GM18907 (cell line): ENCODE data around the gene KCNB1.

Source experiments
- ATAC-seq: cut with Tn5 transposase; IDR thresholded peaks from one replicate; pipeline ENCODE4 v1.9.1; 2021; ENCODE audit warnings: mild to moderate bottlenecking, moderate library complexity; ENCODE audit not compliant: unreplicated experiment

Gene KCNB1

DNA sequence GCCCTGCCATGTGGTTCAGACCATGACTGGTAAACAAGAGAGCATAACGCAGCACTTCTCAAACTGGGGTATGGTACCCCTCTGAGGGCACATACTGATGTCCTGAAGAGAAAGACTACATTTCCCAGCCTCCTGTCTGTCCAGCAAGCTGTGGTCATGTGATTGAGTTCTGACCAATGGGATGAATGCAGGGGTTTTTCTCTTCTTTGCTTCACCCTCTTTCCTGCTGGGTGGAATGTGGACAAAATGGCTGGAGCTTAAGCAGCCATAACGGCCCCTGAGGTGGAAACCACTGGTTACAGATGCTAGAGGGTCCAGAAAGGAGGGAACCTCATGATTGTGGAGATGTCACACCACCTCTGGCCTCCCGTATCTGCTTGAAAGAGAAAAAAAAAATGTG lies 19.4 kb upstream of the KCNB1 start:
- no peak for ATAC-seq

DNA sequence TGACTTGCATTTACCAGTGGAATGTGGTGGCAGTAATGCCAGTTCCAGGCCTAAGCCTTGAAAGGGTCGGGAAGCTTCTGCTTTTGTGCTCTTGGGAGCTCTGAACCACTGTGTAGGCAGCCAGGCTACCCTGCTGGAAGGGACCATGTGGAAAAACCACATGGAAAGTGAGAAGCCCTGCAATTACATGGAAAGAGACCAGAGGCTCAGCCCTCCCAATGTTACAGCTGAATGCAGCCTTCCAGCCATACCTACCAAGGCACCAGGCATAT lies 14.9 kb upstream of the KCNB1 start:
- no peak for ATAC-seq

- ATAC-seq = no peak
Observed at GRCh38 chr20:49496553-49497397, 14.3 kb upstream of the KCNB1 start.

- ATAC-seq = no peak
Observed at GRCh38 chr20:49496043-49496442, 13.6 kb upstream of the KCNB1 start.

GRCh38 chr20:49490689-49491088 lies 8.2 kb upstream of the KCNB1 start:
- ATAC-seq = no peak

GRCh38 chr20:49489688-49490087 lies 7.2 kb upstream of the KCNB1 start:
- ATAC-seq = no peak

- ATAC-seq = no peak
Observed at GRCh38 chr20:49486064-49486463, 3.6 kb upstream of the KCNB1 start.

DNA sequence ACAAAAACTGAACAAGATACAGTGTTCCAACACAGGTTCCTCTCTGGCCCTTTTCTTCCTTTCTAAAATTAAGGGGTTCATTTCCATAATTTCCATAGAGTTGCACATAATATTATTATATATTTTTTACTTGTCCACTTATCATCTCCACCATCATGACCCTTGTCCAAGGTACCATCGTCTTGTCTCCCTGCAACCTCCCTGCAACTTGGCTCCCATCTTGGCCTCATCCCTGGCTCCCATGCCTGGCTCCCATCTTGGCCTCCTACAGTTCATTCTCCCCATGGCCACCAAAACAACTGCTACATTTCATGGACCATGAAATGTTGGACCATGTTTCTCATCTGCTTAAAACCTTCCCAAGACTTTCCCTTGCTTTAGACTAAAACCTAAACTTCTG lies 3.1 kb upstream of the KCNB1 start:
- ATAC-seq = no peak

DNA sequence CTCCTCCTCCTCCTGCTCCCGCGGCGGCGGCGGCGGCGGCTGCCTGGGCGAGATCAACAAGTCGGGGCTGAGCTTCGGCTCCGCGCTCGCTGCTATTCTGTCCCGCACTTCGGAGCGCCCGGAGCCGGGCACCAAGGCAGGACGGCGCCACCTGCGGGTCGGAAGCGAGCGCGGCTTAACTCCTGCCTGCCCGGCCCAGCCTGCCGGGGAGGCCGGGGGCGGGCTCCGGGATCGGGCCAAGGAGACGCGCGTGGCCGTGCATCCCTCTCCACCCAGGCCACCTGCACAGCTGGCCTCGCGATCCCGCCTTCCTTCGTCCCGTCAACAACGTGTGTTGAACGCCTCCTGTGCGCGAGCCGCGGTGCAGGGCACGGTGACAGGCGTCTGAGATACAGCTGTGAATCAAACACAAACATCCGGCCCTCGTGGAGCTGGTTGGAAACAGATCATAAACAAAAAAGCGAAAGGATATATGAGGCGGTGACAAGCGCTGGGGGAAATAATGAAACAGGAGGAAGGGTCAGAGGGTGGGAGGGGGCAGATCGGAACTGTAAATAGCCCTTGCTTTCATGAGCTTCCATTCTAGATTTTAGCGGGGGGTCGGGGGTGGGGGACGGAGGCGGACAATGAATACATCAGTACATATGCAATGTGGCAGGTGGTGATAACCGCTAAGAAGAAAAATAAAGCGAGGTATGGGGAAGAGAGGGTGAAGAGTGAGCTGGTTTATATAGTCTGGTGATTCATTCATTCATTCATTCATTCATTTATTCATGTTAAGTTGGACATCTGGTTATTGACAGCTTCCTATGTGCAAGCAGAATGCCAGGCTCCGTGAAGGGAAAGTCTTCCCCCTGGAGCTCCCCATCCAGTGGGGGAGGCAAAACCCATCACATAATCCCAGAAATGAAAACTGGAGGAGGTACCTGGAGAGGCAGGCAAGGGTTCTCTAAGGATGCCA lies 2.0 kb upstream of the KCNB1 start:
- no peak for ATAC-seq

GRCh38 chr20:49483696-49484123 lies 1.2 kb upstream of the KCNB1 start:
- ATAC-seq = no peak

DNA sequence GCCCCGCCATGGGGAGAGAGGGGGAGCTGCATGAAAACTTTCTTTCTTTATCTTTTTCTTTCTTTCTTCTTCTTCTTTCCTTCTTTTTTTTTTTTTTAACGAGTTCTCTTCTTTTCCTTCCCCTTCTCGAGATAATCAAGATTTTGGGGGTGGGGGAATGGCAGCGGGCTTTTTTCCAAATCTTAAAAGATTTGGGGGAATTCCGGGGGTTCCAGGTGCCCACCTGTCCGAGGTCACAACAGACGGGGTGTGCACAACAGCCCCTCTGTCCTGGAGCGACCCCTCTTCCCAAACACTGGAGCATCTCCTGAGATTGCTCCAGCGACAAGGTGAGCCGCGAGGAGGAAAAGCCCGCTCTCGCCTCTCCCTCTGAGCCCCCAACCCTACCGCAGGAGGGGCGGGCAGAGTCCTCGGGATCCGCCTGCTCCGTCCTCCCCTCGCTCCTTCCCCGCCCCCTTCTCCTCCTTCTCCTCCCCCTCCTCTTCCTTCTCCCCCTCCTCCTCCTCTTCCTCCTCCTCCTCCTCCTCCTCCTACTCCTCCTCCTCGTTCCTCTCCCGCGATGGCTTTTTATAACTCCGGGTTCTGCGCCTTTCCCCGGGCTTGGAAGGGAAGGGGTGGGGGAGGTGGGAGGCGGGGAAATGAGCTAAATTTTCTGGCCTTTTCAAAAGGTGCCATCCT lies 689 bp upstream of the KCNB1 start:
- no peak for ATAC-seq

DNA sequence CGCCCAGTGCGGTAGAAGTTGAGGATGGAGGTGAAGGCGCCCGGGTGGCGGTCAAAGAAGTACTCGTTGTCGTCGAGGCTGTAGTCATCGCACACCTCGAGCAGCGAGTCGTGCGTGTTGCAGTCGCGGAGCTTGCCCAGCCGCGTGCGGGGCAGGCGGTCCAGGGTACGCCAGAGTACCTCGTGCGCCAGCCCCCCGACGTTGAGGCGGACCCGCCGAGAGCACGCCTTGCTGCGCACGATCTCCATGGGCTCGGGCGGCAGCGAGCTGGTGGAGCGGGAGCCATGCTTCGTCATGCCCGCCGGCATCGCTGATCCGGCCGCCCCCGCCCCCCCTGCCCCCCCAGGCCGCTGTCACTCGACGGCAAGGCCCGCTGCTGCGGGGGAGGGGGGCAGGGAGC lies 295 bp downstream of the KCNB1 start:
- ATAC-seq = no peak

GRCh38 chr20:49481116-49481515 lies 1.4 kb downstream of the KCNB1 start:
- no peak for ATAC-seq

DNA sequence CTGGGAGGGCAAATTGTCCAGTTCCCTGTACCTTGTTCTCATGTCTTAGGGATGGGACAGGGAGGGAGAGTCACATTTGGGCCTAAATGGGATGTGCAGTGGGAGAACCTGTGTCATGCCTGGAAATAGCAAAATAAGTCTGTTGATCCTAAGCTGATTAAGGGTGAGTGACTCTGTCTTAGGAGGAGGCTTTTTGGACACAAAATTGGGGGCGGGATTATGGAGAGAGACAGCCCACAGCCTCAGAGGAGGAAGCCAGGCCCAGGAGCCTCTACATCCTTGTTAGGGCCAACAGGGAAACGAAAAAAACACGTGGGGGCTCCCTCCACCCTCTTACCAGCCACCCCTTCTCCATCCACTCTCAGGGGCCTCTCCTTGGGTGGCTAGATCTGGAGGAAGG lies 2.2 kb downstream of the KCNB1 start:
- ATAC-seq = no peak

DNA sequence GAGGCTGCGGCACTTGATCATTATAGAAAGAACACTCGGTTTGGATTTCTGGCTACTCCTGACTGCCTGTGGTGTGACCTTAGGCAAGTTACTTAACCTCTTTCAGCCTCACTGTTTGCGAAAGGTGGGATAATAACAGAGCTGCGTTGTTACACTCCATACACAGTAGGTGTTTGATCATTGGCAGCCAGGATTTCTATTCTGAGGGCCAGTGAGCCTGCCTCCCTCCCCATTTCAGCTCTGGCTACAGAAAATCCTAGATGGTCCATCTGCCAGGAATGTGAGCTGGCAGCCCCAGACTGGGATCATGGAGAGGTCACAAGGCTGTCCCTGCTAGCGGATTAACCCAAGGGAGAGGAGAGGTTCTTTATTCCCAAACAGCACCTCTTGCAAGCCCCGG lies 2.7 kb downstream of the KCNB1 start:
- no peak for ATAC-seq

GRCh38 chr20:49478754-49479689 lies 3.4 kb downstream of the KCNB1 start:
- ATAC-seq = no peak

GRCh38 chr20:49478266-49478665 lies 4.2 kb downstream of the KCNB1 start:
- ATAC-seq = no peak

GRCh38 chr20:49477200-49477599 lies 5.3 kb downstream of the KCNB1 start:
- ATAC-seq = no peak

GRCh38 chr20:49476016-49476355 lies 6.5 kb downstream of the KCNB1 start:
- no peak for ATAC-seq

DNA sequence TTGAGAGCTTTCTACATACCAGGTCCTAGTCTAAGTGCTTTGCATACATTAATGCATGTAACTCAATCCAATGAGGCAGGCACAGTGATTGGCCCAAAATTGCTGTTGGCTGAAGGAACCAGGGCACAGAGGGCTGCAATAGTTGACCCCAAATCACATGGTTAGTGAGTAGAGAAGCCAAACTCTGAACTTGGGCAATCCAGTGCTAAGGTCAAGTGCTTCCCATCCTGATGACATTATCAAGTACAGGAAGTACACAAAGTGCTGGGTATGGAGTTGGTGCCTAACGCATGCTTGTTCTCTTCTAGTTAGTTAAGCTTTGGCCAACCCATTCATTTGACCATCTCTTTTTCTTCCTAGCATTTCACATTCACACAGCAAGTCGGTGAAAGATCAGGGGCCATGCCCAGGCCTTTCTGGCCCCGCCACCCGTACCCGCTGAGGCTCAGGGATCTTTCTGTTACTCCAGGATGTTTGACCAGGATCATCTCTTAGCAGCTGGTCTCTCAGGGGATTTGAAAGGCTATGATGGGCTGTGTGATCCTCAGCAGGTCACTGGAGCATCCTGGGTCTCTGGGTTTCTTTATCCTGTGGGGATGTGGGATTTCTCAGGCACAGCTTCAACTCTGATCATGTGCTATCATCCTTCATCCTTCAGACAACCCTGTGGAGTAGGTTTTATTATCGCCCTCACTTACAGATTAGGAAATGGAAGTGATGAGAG lies 7.0 kb downstream of the KCNB1 start:
- ATAC-seq = no peak
